ENCODE data around the gene ERP27. TPM values are rescaled to one million over a fixed set of nuclear protein-coding genes. Genes with fewer than 3 reads are reported as not detected.

Gene ERP27
- total RNA-seq (2022; extraction: Qiagen RNA extraction), result not detected in 5 replicates

DNA sequence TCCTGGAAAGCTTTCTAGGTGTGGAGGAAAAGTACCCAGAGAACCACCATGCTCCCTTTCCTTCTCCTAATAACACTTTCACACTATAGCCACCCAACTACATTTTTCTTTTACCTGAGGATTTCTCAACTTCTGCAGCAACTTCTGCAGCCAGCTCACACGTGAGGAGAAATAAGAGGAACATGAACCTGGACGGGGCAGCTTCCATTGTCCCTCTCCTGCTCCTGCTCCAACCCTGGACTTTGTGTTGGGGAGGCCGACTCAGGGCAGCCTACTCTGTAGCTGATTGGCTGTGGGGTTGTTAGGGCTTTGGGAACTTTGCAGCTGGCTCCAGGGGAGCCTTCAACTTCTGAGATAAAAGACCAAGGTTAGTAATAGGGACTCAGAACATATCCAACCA is at the start of gene ERP27:
TSS of gene ERP27 (minus strand) at position 237 of the 400 bp plus-strand sequence. CDS start at position 208, 29 bp downstream.

DNA sequence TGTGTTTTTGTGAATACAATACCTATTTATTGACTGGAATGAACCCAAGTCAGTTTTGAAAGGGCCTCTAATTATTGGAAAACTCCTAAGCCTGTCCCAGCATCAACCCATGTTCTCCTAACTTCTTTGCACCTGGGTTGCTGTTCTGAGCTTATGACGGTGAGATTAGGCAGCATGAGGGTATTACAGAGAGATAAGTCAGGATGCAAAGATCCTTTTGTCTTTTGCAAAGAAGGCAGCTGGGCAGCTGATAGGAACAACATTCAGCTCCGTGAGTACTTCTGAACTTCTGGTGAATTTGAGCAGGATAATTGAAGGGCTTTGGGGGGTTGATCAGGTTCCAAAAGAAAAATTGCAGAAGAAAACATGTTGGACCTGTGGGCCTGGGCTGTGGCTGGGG is 34.5 kb upstream of the ERP27 start, which contains the start of gene PDE6H:
TSS of gene PDE6H (plus strand) at position 227 of the 400 bp plus-strand sequence. CDS start 4,971 bp downstream, outside the sequence.

DNA sequence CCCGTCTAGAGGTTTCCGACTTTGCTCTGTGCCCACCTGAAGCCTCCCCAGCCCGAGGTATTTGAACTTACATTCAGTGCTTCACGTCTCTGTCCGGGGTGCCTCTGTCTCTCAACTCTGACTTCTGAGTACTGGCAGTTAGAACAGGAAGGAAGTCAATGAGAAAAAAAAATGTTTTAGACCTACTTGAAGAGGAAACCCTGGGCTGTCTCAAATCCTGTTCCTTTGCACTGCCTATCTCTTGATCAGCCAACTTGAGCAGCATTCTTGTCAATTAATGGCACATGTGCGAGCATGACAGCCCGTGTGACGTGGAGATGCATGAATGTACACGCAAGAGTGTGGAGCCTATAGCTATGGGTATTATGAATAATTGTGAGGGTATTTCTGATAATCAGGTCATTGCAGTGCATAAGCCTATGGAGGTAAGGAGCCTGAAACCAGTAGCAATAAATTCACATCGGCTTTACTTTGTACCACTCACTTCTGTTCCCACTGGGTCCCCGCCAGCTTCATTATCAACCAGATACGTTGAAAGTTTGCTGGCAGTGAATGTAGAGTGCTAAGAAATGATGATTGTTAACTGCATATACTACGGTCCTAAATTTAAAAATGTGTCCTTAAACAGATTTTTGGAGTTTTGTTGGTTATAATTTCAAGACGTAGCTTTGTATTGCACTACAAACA is 23.3 kb upstream of the ERP27 start, which contains the start of gene ARHGDIB:
TSS of gene ARHGDIB (minus strand) at position 136 of the 687 bp plus-strand sequence. CDS start 10,889 bp downstream, outside the sequence.

DNA sequence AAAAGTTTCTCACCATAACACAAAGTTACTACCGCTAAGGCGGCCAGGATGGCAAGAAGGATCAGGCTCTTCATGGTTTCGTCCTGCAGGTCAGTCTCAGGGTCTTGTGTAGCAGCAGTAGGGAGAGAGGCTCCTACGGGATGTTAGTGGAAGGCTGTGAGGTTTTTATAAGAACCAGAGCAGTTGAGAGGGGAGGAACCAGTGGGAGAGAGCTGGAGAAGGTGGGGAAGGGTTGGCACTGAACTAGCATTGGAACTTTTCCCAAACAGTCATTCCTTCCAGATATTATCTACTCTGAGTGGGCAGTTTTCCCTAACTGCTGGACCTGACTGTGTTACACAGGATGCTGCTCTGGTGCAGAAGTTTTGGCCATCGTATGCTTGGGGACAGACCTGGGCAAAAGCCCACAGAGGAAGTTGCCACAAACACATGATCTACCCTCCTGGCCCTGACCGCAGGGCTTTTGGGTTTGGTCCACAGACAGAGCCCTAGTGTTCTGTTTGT is 52.6 kb downstream of the ERP27 start, which contains the start of gene MGP:
TSS of gene MGP (minus strand) at position 137 of the 504 bp plus-strand sequence. CDS start at position 74, 63 bp downstream.

Other genes starting within 250 kb of the ERP27 start
- 0.02 to 0.05 TPM (median 0.03 TPM) in 3 of 5 replicates, not detected in the others for gene GUCY2C, start 241.9 kb downstream of the ERP27 start, total RNA-seq (2022; extraction: Qiagen RNA extraction)
- gene WBP11, start 135.1 kb downstream of the ERP27 start, total RNA-seq (2022; extraction: Qiagen RNA extraction), result 43.7 to 52.8 TPM (median 47.0 TPM) in 5 replicates
- 1.8 to 2.3 TPM (median 2.1 TPM) in 5 replicates for gene C12orf60, start 134.9 kb downstream of the ERP27 start, total RNA-seq (2022; extraction: Qiagen RNA extraction)
- gene SMCO3, start 124.4 kb downstream of the ERP27 start, total RNA-seq (2022; extraction: Qiagen RNA extraction), result not detected in 5 replicates
- gene ART4, start 95.0 kb downstream of the ERP27 start, total RNA-seq (2022; extraction: Qiagen RNA extraction), result not detected in 5 replicates
- 0.08 TPM in 1 of 5 replicates, not detected in the others for gene MGP, start 52.7 kb downstream of the ERP27 start, total RNA-seq (2022; extraction: Qiagen RNA extraction)
- 0.79 to 1.7 TPM (median 1.1 TPM) in 5 replicates for gene ARHGDIB, start 23.1 kb upstream of the ERP27 start, total RNA-seq (2022; extraction: Qiagen RNA extraction)
- not detected in 5 replicates for gene PDE6H, start 34.5 kb upstream of the ERP27 start, total RNA-seq (2022; extraction: Qiagen RNA extraction)

All from A549 treated with Hydrocortisone at 1 μM for 4 hours (cell line).